Pancreas (tissue), 10 donors: ENCODE results near the gene TAOK3. TPM values are rescaled to one million over a fixed set of nuclear protein-coding genes. Genes with fewer than 3 reads are reported as not detected.
"Not testable (repeated sequence)": the region's sequence is repeated elsewhere in the genome, so short reads cannot be mapped to it uniquely, and the experiment has no call there.

Experiments
- ATAC-seq, 4 donors: fragments of 200-7000 bp; cut with Tn5 transposase; one replicate each; pipeline versions ENCODE4 v1.8.0 to v1.9.1; 2020; ENCODE audit warnings: mild to moderate bottlenecking in 4 of 4, moderate library complexity in 4 of 4
- DNase-seq, 6 donors: peaks; one replicate each; pipeline ENCODE4 v3.0.0-alpha.2; 2020
- FAIRE-seq: peaks from 2 replicates; lab custom pipeline; 2012; peaks lifted over from hg19 to GRCh38; lab: Jason Lieb, UNC
- H3K27ac ChIP-seq, 4 donors: fragments of 200-600 bp; sonication (generic); 1 replicate in 3 of 4; 2 replicates in 1 of 4; pipeline versions ENCODE4 v1.5.0 to v1.8.0; 2020
- H3K27me3 ChIP-seq, 4 donors: fragments of 200-600 bp; one replicate each; pipeline ENCODE4 v1.8.0; 2021
- H3K36me3 ChIP-seq, 3 donors: fragments of 200-600 bp; sonication (generic) in 1 of 3; one replicate each; pipeline versions ENCODE4 v1.5.0 to v1.8.0; 2020 to 2021
- H3K4me1 ChIP-seq, 3 donors: fragments of 200-600 bp; one replicate each; pipeline ENCODE4 v1.8.0; 2021
- H3K4me3 ChIP-seq, 4 donors: fragments of 200-600 bp; sonication (generic) in 2 of 4; one replicate each; pipeline versions ENCODE4 v1.5.0 to v1.8.0; 2020 to 2021
- H3K9me3 ChIP-seq, 4 donors: fragments of 200-600 bp; one replicate each; pipeline ENCODE4 v1.8.0; 2021
- WGBS, 2 donors: extraction: QIAGEN DNeasy Blood & Tissue Kit; methylation state at CpG; one replicate each; pipeline ENCODE4 v1.1.7; 2013; 5-methylcytosine and 5-hydroxymethylcytosine counted together
- intact Hi-C, 3 donors: fragments of 100-400 bp; cut with DNase I; formaldehyde crosslinking; loops; one replicate each; pipeline versions ENCODE4 v1.11.1 to v1.14.2; 2022
- polyA plus RNA-seq, 2 donors: library from polyadenylated mRNA; stranded (reverse); fragments of 200-250 nt; gene quantifications; one replicate each; pipeline ENCODE4 v1.2.3, GENCODE V29; 2013
- total RNA-seq, 6 donors: library from RNA; stranded (reverse); fragmentation: NEBNext Ultra II Directional in 4 of 6; extraction: Animal tissue kit (Norgen Biotek cat#: 25700) in 4 of 6; gene quantifications; one replicate each; pipeline versions ENCODE4 v1.2.1 to v1.2.4, GENCODE V29; 2021 to 2023
- TF ChIP-seq, protein P1 (sequence below), 4 donors: fragments of 200-600 bp; sonication (generic) in 3 of 4; IDR thresholded peaks; one replicate each; pipeline versions ENCODE4 v1.5.0 to v1.8.0; 2021; ENCODE audit warnings: antibody characterized with exemption in 4 of 4
- donor health status: healthy with polysubstance abuse.
- donor health status: DM: no; HTN: no; CAD: no; lungs with moderate emphysema.
- donor health status: DM: no; HTN: no; CAD: no.
- donor health status: control.
- donor health status: control.
- donor health status: Bipolar disorder and iron deficiency.
- donor health status: DM: yes; HTN: yes; CAD: no.
- donor health status: DM: no; HTN: no; CAD: no.
- donor health status: DM: no; HTN: no; CAD: no.
- donor health status: DM: yes; HTN: yes; CAD: no.

Gene TAOK3
- total and polyA plus RNA-seq, 8 donors = 7.9 to 21.0 (median 11.4) TPM

DNA sequence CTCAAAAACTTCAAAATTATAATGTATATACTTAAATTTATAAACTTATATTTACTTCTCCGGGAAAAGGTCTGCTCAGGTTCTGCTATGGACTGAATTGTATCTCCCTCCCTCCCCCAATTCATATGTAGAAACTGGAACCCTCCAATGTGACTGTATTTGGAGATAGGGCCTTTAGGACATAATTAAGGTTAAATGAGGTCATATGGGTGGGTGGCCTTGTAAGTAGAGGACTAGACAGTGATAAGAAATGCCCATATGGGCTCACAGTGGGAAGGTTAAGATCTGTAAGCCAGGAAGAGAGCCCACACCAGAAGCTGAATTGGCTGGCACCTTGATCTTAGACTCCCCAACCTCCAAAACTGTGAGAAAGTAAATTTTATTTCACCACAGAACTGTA is 84.5 kb downstream of the TAOK3 start:
- Histone ChIP-seq H3K4me3 (no peak overlapping the region), H3K27me3 (no peaks in the 10 kb centered on the region), H3K9me3 (no peaks in the 10 kb centered on the region), H3K4me1 (no peaks in the 10 kb centered on the region), H3K27ac (no peak overlapping the region), H3K36me3 (no peaks in the 10 kb centered on the region)
- WGBS, 2 donors = 77 to 88% methylated on average over 1 of the region's 1 CpG
- no peak for DNase-seq
- TF ChIP-seq, protein P1, sequence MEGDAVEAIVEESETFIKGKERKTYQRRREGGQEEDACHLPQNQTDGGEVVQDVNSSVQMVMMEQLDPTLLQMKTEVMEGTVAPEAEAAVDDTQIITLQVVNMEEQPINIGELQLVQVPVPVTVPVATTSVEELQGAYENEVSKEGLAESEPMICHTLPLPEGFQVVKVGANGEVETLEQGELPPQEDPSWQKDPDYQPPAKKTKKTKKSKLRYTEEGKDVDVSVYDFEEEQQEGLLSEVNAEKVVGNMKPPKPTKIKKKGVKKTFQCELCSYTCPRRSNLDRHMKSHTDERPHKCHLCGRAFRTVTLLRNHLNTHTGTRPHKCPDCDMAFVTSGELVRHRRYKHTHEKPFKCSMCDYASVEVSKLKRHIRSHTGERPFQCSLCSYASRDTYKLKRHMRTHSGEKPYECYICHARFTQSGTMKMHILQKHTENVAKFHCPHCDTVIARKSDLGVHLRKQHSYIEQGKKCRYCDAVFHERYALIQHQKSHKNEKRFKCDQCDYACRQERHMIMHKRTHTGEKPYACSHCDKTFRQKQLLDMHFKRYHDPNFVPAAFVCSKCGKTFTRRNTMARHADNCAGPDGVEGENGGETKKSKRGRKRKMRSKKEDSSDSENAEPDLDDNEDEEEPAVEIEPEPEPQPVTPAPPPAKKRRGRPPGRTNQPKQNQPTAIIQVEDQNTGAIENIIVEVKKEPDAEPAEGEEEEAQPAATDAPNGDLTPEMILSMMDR (IDR thresholded peaks at IDR 0.05) = no peak
- no peak for ATAC-seq
- no peak for FAIRE-seq
- intact Hi-C loops = no loop called here

DNA sequence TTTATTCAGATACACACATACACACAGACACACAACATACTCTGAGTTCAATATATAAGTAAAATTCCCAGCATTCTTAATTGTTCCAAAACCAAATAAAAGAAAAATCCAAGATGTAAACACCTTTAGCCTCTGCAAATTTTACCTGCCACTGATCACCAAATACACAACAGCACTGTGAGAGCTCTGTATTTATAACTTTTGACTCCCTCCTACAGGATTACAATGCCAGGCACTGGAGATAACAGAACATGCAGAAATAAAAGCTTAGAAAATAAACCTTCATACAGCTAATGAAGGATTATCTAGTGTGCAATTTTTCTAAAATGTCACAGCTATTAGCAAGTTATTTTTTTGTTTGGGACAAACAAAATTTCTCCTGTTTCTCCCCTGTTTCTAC is 85.0 kb downstream of the TAOK3 start:
- FAIRE-seq = no peak
- no peak for DNase-seq
- H3K9me3 ChIP-seq = no peaks in the 10 kb centered on the region
- no peaks in the 10 kb centered on the region for H3K36me3 ChIP-seq
- H3K27me3 ChIP-seq = no peaks in the 10 kb centered on the region
- H3K27ac ChIP-seq = no peak overlapping the region
- TF ChIP-seq, protein P1 (IDR thresholded peaks at IDR 0.05) = no peak
- no peaks in the 10 kb centered on the region for H3K4me1 ChIP-seq
- H3K4me3 ChIP-seq = no peak overlapping the region
- ATAC-seq = no peak
- intact Hi-C loops = no loop called here

DNA sequence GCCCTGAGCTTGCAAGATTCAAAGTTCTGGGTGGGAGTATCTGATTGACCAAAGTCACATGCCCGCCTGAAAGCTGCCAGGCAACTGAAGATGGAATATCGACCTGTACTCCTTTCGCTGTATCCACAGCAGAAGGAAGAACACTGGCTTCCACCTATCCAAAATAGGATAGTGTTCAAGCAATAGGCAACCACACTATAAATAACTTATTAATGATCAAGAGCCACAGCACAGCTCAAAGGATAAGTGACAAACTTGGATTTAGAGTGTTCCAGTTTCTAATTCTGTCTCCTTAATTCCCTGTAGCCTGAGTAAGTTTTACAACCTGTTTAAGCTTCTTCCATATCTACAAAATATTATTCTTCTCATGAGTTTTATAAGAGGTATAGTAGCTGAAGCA is 89.9 kb downstream of the TAOK3 start:
- Histone ChIP-seq H3K27ac (no peak overlapping the region), H3K9me3 (no peaks in the 10 kb centered on the region), H3K27me3 (no peaks in the 10 kb centered on the region), H3K36me3 (no peaks in the 10 kb centered on the region), H3K4me3 (no peak overlapping the region), H3K4me1 (peaks cover 0 to 3% (median 0%) of the 10 kb centered on the region in 3 donors)
- intact Hi-C loops = no loop called here
- TF ChIP-seq, protein P1 (IDR thresholded peaks at IDR 0.05) = no peak
- WGBS, 2 donors = 92 to 97% methylated on average over 3 of the region's 3 CpGs
- DNase-seq = no peak
- FAIRE-seq = no peak
- ATAC-seq = no peak

DNA sequence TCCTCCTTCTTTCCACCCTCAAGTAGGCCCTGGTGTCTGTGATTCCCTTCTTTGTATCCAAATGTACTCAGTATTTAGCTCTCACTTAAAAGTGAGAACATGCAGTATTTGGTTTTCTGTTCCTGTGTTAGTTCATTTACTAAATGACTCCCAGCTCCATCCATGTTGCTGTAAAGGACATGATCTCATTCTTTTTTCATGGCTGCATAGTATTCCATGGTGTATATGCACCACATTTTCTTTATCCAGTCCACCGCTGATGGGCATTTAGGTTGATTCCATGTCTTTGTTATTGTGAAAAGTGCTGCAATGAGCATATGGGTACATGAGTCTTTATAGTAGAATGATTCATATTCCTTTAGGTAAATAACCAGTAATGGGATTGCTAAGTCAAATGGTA is 94.4 kb downstream of the TAOK3 start:
- H3K27ac ChIP-seq, H3K27me3 ChIP-seq, H3K9me3 ChIP-seq, H3K4me3 ChIP-seq, H3K36me3 ChIP-seq, ATAC-seq, DNase-seq, H3K4me1 ChIP-seq, FAIRE-seq, intact Hi-C loops: not testable (repeated sequence)
- 100% methylated on average over 1 of the region's 1 CpG for WGBS, 2 donors

DNA sequence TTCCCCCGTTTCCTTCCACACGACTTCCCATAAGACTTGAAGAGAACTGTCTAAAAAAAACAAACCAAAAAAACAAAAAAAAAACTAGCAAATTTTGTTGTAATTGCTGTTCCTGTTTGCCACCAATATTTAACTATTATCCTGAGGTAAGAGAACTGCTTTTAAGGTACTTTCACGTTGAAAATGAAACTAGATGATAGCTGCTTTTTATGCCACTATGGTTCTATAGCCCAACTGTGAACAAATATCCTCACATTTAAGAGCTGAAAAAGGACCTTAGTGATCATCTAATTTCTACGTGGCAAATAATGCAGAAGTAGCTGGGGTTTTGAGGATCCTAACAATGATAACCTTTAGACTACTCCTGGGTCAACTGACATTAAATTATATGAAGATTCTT is 98.6 kb downstream of the TAOK3 start:
- WGBS, 2 donors = 76 to 89% methylated on average over 4 of the region's 4 CpGs
- ATAC-seq = no peak
- intact Hi-C loops = no loop called here
- H3K27ac ChIP-seq = no peak overlapping the region
- H3K36me3 ChIP-seq = no peaks in the 10 kb centered on the region
- no peak overlapping the region for H3K4me3 ChIP-seq
- TF ChIP-seq, protein P1 (IDR thresholded peaks at IDR 0.05) = no peak
- H3K9me3 ChIP-seq = no peaks in the 10 kb centered on the region
- FAIRE-seq = no peak
- no peak for DNase-seq
- H3K4me1 ChIP-seq = peaks cover 0 to 3% (median 0%) of the 10 kb centered on the region in 3 donors
- H3K27me3 ChIP-seq = no peaks in the 10 kb centered on the region
